Testis (tissue), 2 donors: Measurements from ENCODE around the gene MYH14.

Experiments
- CTCF ChIP-seq, 3 experiments: fragments of 450-650 bp in 2 of 3; fragments of 200-600 bp in 1 of 3; sonication (generic) in 1 of 3; IDR thresholded peaks; one replicate each; pipeline ENCODE4 v1.5.1; 2016 to 2019; ENCODE audit warnings: antibody characterized with exemption in 3 of 3, mild to moderate bottlenecking in 2 of 3, moderate library complexity in 1 of 3
- POLR2A ChIP-seq: fragments of 450-650 bp; IDR thresholded peaks from one replicate; pipeline ENCODE4 v1.6.1; 2017; ENCODE audit warnings: antibody characterized with exemption, mild to moderate bottlenecking, moderate library complexity

- TF ChIP-seq CTCF (IDR thresholded peaks at IDR 0.05) = no peak
- TF ChIP-seq POLR2A = no peak
Observed at GRCh38 chr19:50331994-50332243, 128.5 kb downstream of the MYH14 start.
